ENCODE results near the gene ADA. TPM values are rescaled to one million over a fixed set of nuclear protein-coding genes. Genes with fewer than 3 reads are reported as not detected.

ADA gene
- total RNA-seq, 1 donor: 15.9 TPM

DNA sequence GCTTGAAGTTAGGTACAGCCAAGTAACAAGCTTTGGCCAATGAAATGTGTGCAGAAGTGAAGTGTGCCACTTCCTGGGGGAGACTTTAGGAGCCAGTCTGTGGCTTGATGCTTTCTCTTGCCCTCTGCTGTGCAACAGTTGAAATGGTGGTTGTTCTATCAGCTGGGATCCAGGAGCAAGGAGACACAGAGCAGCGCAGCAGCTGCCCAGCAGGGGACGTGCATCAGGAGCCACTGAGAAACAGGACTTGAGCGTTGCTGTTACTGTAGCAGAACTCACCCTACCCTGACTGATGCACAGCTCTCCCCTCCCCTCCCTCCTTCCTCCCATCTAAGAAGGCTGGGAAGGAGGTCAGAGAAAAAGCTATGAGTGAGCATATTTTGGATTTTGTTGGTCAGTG is 44.8 kb upstream of the ADA start:
- no peak overlapping the region for H3K4me3 ChIP-seq (ENCODE audit: insufficient read depth, low read length)
- no peaks in the 10 kb centered on the region for H3K79me2 ChIP-seq (ENCODE audit: insufficient read depth, low read length)
- H3K36me3 ChIP-seq (ENCODE audit: insufficient read depth, low read length): no peaks in the 10 kb centered on the region
- no peak for DNase-seq (ENCODE audit: insufficient read length, low spot score, missing footprints)
- peak overlapping the region; percentile 71 for H3K27ac ChIP-seq (ENCODE audit: low read depth, low read length)
- no peaks in the 10 kb centered on the region for H3K27me3 ChIP-seq (ENCODE audit: insufficient read depth, low read length)
- H2AFZ ChIP-seq (ENCODE audit: low read length): peak overlapping the region; percentile 28
- no peak overlapping the region for H3K4me2 ChIP-seq (ENCODE audit: insufficient read depth, low read length)
- no peaks in the 10 kb centered on the region for H4K20me1 ChIP-seq (ENCODE audit: insufficient read depth, low read length)
- TF ChIP-seq, protein P1, sequence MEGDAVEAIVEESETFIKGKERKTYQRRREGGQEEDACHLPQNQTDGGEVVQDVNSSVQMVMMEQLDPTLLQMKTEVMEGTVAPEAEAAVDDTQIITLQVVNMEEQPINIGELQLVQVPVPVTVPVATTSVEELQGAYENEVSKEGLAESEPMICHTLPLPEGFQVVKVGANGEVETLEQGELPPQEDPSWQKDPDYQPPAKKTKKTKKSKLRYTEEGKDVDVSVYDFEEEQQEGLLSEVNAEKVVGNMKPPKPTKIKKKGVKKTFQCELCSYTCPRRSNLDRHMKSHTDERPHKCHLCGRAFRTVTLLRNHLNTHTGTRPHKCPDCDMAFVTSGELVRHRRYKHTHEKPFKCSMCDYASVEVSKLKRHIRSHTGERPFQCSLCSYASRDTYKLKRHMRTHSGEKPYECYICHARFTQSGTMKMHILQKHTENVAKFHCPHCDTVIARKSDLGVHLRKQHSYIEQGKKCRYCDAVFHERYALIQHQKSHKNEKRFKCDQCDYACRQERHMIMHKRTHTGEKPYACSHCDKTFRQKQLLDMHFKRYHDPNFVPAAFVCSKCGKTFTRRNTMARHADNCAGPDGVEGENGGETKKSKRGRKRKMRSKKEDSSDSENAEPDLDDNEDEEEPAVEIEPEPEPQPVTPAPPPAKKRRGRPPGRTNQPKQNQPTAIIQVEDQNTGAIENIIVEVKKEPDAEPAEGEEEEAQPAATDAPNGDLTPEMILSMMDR (IDR thresholded peaks at IDR 0.05; ENCODE audit: extremely low read depth, low read depth, low read length): no peak
- no peaks in the 10 kb centered on the region for H3K9me3 ChIP-seq (ENCODE audit: low read depth, low read length)
- H3K4me1 ChIP-seq (ENCODE audit: insufficient read depth, low read length): peaks cover 47% of the 10 kb centered on the region

DNA sequence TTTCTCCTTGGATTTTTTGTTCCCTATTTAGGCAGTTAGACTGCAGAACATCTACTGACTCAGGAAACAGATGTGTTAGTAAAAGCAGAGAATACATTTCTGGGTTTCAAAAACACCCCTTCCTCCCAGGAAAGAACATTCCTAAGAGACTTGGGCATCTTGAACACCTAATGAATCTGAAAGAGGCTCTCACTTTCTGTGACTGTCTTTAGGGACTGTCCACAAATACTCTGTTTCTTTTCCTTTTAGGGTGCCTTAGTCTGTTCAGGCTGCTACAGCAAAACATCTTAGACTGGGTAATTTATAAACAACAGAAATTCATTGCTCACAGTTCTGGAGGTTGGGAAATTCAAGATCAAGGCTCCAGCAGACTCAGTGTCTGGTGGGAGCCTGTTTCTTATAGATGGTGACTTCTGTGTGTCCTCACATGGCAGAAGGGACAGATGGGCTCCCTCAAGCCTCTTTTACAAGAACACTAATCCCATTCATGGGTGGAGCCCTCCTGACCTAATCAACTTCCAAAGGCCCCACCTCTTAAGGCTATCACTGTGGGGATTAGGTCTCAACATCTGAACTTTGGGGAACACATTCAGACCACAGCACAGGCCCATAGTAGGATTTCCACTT is 44.3 kb upstream of the ADA start:
- Histone ChIP-seq H3K27ac (ENCODE audit: low read depth, low read length) (peak overlapping the region; percentile 71), H3K4me3 (ENCODE audit: insufficient read depth, low read length) (no peak overlapping the region), H2AFZ (ENCODE audit: low read length) (peak overlapping the region; percentile 28), H3K4me2 (ENCODE audit: insufficient read depth, low read length) (no peak overlapping the region), H3K79me2 (ENCODE audit: insufficient read depth, low read length) (no peaks in the 10 kb centered on the region), H3K4me1 (ENCODE audit: insufficient read depth, low read length) (peaks cover 42% of the 10 kb centered on the region), H3K9me3 (ENCODE audit: low read depth, low read length) (no peaks in the 10 kb centered on the region), H4K20me1 (ENCODE audit: insufficient read depth, low read length) (no peaks in the 10 kb centered on the region), H3K36me3 (ENCODE audit: insufficient read depth, low read length) (no peaks in the 10 kb centered on the region), H3K27me3 (ENCODE audit: insufficient read depth, low read length) (no peaks in the 10 kb centered on the region)
- no peak for DNase-seq (ENCODE audit: insufficient read length, low spot score, missing footprints)
- TF ChIP-seq, protein P1 (IDR thresholded peaks at IDR 0.05; ENCODE audit: extremely low read depth, low read depth, low read length): no peak

DNA sequence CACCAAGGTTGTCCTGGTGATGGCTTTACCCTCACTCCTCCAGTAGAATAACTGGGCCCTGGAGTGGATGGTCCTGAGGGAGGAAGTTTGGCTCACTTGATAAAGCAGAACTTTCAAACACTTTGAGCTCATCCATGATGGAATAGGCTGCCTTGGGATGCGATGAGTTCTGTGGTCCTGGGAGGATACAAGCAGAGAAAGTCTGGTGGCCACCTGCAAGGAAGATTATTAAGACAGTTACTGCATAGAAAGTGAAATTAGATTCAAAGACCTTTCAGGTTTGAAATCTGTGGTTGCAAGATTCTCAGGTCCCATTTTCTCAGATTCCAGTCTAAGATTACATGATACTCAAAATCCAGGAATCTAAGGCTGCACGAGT is 43.8 kb upstream of the ADA start:
- Histone ChIP-seq H3K27me3 (ENCODE audit: insufficient read depth, low read length) (no peaks in the 10 kb centered on the region), H3K4me3 (ENCODE audit: insufficient read depth, low read length) (no peak overlapping the region), H3K4me2 (ENCODE audit: insufficient read depth, low read length) (no peak overlapping the region), H3K27ac (ENCODE audit: low read depth, low read length) (peak overlapping the region; percentile 71), H2AFZ (ENCODE audit: low read length) (peak overlapping the region; percentile 6), H3K36me3 (ENCODE audit: insufficient read depth, low read length) (no peaks in the 10 kb centered on the region), H3K79me2 (ENCODE audit: insufficient read depth, low read length) (no peaks in the 10 kb centered on the region), H3K4me1 (ENCODE audit: insufficient read depth, low read length) (peaks cover 42% of the 10 kb centered on the region), H3K9me3 (ENCODE audit: low read depth, low read length) (no peaks in the 10 kb centered on the region), H4K20me1 (ENCODE audit: insufficient read depth, low read length) (no peaks in the 10 kb centered on the region)
- DNase-seq (ENCODE audit: insufficient read length, low spot score, missing footprints): no peak
- TF ChIP-seq, protein P1 (IDR thresholded peaks at IDR 0.05; ENCODE audit: extremely low read depth, low read depth, low read length): no peak

DNA sequence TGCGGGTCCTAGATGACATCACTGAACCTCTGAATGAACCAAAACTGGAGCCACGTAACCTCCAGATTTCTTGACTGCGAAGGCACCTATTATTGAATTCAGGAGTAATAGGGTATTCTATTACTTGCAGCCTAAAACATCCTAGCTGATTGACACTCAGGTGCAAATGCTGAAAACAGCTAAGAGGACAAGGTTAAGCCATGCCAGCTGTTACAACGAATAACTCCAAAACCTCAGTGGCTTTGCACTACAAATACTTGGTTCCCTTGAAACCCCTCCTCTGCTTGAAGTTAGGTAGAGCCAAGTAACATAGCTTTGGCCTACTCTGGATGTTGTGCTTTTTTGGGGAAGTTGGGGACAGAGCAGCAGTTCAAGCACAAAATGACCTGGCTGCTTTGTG is 42.7 kb upstream of the ADA start:
- no peak overlapping the region for H2AFZ ChIP-seq (ENCODE audit: low read length)
- TF ChIP-seq, protein P1 (IDR thresholded peaks at IDR 0.05; ENCODE audit: extremely low read depth, low read depth, low read length): no peak
- no peak overlapping the region for H3K4me2 ChIP-seq (ENCODE audit: insufficient read depth, low read length)
- no peaks in the 10 kb centered on the region for H4K20me1 ChIP-seq (ENCODE audit: insufficient read depth, low read length)
- no peaks in the 10 kb centered on the region for H3K36me3 ChIP-seq (ENCODE audit: insufficient read depth, low read length)
- H3K79me2 ChIP-seq (ENCODE audit: insufficient read depth, low read length): no peaks in the 10 kb centered on the region
- peaks cover 42% of the 10 kb centered on the region for H3K4me1 ChIP-seq (ENCODE audit: insufficient read depth, low read length)
- H3K27ac ChIP-seq (ENCODE audit: low read depth, low read length): peak overlapping the region; percentile 86
- no peaks in the 10 kb centered on the region for H3K27me3 ChIP-seq (ENCODE audit: insufficient read depth, low read length)
- no peaks in the 10 kb centered on the region for H3K9me3 ChIP-seq (ENCODE audit: low read depth, low read length)
- H3K4me3 ChIP-seq (ENCODE audit: insufficient read depth, low read length): no peak overlapping the region
- DNase-seq (ENCODE audit: insufficient read length, low spot score, missing footprints): no peak
